HG02938 (cell line): Measurements from ENCODE around the gene KRT4.

Source experiments
- ATAC-seq: cut with Tn5 transposase; IDR thresholded peaks from one replicate; pipeline ENCODE4 v1.9.1; 2021; ENCODE audit warnings: mild to moderate bottlenecking, moderate library complexity; ENCODE audit not compliant: unreplicated experiment

The KRT4 gene

GRCh38 chr12:52794479-52795331 lies 19.2 kb downstream of the KRT4 start:
- ATAC-seq: no peak

- ATAC-seq: no peak
Measured at GRCh38 chr12:52792185-52793029, 21.5 kb downstream of the KRT4 start.

- ATAC-seq: no peak
Measured at GRCh38 chr12:52791271-52792184, 22.4 kb downstream of the KRT4 start.

- no peak for ATAC-seq
Measured at GRCh38 chr12:52790427-52791270, 23.3 kb downstream of the KRT4 start.

GRCh38 chr12:52789637-52790426 lies 24.1 kb downstream of the KRT4 start:
- ATAC-seq: no peak

GRCh38 chr12:52788876-52789636 lies 24.9 kb downstream of the KRT4 start:
- ATAC-seq: no peak

GRCh38 chr12:52788192-52788875 lies 25.6 kb downstream of the KRT4 start:
- no peak for ATAC-seq

GRCh38 chr12:52787324-52788191 lies 26.4 kb downstream of the KRT4 start:
- no peak for ATAC-seq

- no peak for ATAC-seq
Measured at GRCh38 chr12:52784909-52785308, 29.0 kb downstream of the KRT4 start.

GRCh38 chr12:52783563-52784316 lies 30.2 kb downstream of the KRT4 start:
- ATAC-seq: no peak

GRCh38 chr12:52782502-52782901 lies 31.4 kb downstream of the KRT4 start:
- ATAC-seq: no peak

- no peak for ATAC-seq
Measured at GRCh38 chr12:52781399-52782082, 32.4 kb downstream of the KRT4 start.

- ATAC-seq: no peak
Measured at GRCh38 chr12:52779914-52780313, 34.0 kb downstream of the KRT4 start.

- ATAC-seq: no peak
Measured at GRCh38 chr12:52778833-52779232, 35.1 kb downstream of the KRT4 start.

- no peak for ATAC-seq
Measured at GRCh38 chr12:52777566-52777965, 36.4 kb downstream of the KRT4 start.
